ENCODE results near the gene TLR9.

The TLR9 gene

DNA sequence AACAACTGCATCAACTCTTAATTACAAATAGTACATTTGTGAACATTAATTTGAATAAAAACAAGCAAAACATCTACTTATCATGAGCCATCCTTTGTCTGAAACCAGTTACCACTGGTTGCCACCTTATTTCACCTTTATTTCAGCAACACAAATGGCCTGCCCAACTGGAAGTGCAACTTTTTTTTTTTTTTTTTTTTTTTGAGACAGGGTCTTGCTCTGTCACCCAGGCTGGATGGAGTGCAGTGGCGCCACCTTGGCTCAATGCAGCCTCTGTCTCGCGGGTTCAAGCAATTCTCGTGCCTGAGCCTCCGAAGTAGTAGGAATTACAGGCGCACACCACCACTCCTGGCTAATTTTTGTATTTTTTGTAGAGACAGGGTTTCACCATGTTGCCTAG, 39.9 kb upstream of the TLR9 start:
- no peak overlapping the region for H3K4me3 ChIP-seq (replicated peaks; ENCODE audit: low read depth, low read length)
- no peak for DNase-seq (ENCODE audit: low read depth)
- TF ChIP-seq, protein P1, sequence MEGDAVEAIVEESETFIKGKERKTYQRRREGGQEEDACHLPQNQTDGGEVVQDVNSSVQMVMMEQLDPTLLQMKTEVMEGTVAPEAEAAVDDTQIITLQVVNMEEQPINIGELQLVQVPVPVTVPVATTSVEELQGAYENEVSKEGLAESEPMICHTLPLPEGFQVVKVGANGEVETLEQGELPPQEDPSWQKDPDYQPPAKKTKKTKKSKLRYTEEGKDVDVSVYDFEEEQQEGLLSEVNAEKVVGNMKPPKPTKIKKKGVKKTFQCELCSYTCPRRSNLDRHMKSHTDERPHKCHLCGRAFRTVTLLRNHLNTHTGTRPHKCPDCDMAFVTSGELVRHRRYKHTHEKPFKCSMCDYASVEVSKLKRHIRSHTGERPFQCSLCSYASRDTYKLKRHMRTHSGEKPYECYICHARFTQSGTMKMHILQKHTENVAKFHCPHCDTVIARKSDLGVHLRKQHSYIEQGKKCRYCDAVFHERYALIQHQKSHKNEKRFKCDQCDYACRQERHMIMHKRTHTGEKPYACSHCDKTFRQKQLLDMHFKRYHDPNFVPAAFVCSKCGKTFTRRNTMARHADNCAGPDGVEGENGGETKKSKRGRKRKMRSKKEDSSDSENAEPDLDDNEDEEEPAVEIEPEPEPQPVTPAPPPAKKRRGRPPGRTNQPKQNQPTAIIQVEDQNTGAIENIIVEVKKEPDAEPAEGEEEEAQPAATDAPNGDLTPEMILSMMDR (IDR thresholded peaks at IDR 0.05; ENCODE audit: low read length, missing control alignments): no peak

- no peak for DNase-seq (ENCODE audit: low read depth)
- no peak overlapping the region for H3K4me3 ChIP-seq (replicated peaks; ENCODE audit: low read depth, low read length)
- TF ChIP-seq, protein P1 (IDR thresholded peaks at IDR 0.05; ENCODE audit: low read length, missing control alignments): no peak
Observed at GRCh38 chr3:52262447-52262846, 37.0 kb upstream of the TLR9 start.

DNA sequence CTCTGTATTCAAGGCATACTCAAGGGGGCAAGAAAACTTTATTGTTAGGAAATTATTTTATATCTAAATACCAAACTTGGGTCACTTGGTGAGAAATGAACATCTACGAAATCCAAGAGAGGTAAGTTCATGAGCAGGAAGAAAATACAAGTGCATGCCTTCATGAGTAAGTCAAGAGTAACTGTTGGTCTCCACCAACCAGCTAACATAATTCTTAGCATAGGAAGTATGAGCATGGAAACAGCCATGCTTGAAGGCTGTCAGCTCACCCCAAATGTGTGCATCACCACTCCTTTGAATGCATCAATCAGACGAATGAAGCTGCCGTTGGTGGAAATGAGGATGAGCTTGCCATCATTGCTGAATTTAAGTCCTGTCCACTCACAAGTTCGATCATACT, 34.0 kb upstream of the TLR9 start:
- H3K4me3 ChIP-seq (replicated peaks; ENCODE audit: low read depth, low read length): no peak overlapping the region
- TF ChIP-seq, protein P1 (IDR thresholded peaks at IDR 0.05; ENCODE audit: low read length, missing control alignments): no peak
- DNase-seq (ENCODE audit: low read depth): no peak

GRCh38 chr3:52259035-52259434, 33.6 kb upstream of the TLR9 start:
- no peak overlapping the region for H3K4me3 ChIP-seq (replicated peaks; ENCODE audit: low read depth, low read length)
- DNase-seq (ENCODE audit: low read depth): peak; percentile 53
- TF ChIP-seq, protein P1 (IDR thresholded peaks at IDR 0.05; ENCODE audit: low read length, missing control alignments): no peak

GRCh38 chr3:52257911-52258310, 32.5 kb upstream of the TLR9 start:
- DNase-seq (ENCODE audit: low read depth): peak; percentile 30
- H3K4me3 ChIP-seq (replicated peaks; ENCODE audit: low read depth, low read length): no peak overlapping the region
- TF ChIP-seq, protein P1 (IDR thresholded peaks at IDR 0.05; ENCODE audit: low read length, missing control alignments): no peak

DNA sequence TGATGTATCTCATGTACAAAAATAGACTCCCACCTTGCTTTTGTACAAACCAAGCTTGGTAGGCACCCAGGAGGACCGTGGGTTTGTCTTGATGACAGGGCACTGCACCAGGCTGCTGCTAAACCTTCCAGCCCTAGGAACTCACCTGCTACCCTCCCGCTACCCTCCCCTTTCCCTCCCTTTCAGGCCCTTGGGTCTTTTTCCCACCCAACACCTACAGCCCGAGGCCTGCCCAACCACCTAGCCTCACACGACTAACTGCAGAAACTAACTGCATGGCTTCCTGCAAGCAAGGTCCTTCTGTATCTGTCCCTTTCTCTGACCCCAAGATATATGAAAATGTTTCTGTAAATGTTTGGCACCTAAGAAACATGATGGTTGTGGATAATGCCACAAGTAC, 31.2 kb upstream of the TLR9 start:
- H3K4me3 ChIP-seq (replicated peaks; ENCODE audit: low read depth, low read length): no peak overlapping the region
- no peak for DNase-seq (ENCODE audit: low read depth)
- TF ChIP-seq, protein P1 (IDR thresholded peaks at IDR 0.05; ENCODE audit: low read length, missing control alignments): no peak

- DNase-seq (ENCODE audit: low read depth): no peak
- TF ChIP-seq, protein P1 (IDR thresholded peaks at IDR 0.05; ENCODE audit: low read length, missing control alignments): no peak
- no peak overlapping the region for H3K4me3 ChIP-seq (replicated peaks; ENCODE audit: low read depth, low read length)
Observed at GRCh38 chr3:52256159-52256558, 30.7 kb upstream of the TLR9 start.
